ENCODE data around the gene HOXD9. TPM values are rescaled to one million over a fixed set of nuclear protein-coding genes. Genes with fewer than 3 reads are reported as not detected.

The HOXD9 gene
- total and polyA plus RNA-seq, 2 donors (not counting 3 experiments of a cell fraction or from before 2014, with no cell fraction given), result 1.9 to 3.5 TPM

DNA sequence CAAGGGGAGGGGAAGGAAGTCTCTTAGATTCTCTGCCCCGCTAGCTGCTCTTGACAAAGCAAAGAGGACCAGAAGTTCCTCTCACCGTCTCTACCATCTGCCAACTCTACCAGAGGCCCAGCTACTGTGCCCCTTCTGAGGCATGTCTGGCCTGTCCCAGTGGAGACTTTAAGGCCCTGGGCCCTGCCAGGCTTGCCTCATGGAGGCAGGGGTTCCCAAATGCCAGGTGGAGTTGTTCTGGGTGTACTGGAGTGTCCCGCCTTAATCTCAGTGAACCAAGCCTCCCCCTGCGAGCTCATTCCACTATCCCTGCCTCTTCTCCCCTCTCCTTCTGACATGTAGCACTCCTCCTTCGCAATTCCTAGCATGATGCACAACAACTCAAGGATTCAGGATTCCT, 20.7 kb upstream of the HOXD9 start:
- CTCF ChIA-PET, result interaction anchor here (1.4 to 2.4 kb wide), 3 partner anchors 9 to 1047 kb away, joined by 3 to 13 read pairs (median 4); no protein-coding TSS in a partner anchor
- H3K27me3 ChIP-seq (ENCODE audit: control insufficient read depth in 2 of 2, insufficient read depth in 2 of 2, low read length in 2 of 2), result peaks cover 94 to 98% of the 10 kb centered on the region in 2 experiments

More for the DNA sequence above, 20.7 kb upstream of the HOXD9 start:
- Histone ChIP-seq H3K36me3 (ENCODE audit: control insufficient read depth in 2 of 2, extremely low read depth in 1 of 2, insufficient read depth in 2 of 2, low read length in 2 of 2) (no peaks in the 10 kb centered on the region), H2AFZ (ENCODE audit: low read depth, low read length) (no peak overlapping the region), H3K9me3 (replicated peaks; ENCODE audit: control insufficient read depth, insufficient read depth, low read length) (no peaks in the 10 kb centered on the region), H3K4me1 (ENCODE audit: control insufficient read depth, extremely low read depth, insufficient read depth, low read length) (peaks cover 4% of the 10 kb centered on the region), H3K4me3 (replicated peaks in 1 of 3; ENCODE audit: insufficient read depth in 1 of 3, low read depth in 1 of 3, low read length in 3 of 3) (no peak overlapping the region), H3K4me2 (ENCODE audit: insufficient read depth, low read length) (no peak overlapping the region), H3K79me2 (ENCODE audit: control insufficient read depth, insufficient read depth, low read length) (no peaks in the 10 kb centered on the region), H3K9me1 (replicated peaks; ENCODE audit: control insufficient read depth, extremely low read depth, insufficient read depth, low read length) (no peaks in the 10 kb centered on the region), H4K20me1 (replicated peaks; ENCODE audit: control insufficient read depth, extremely low read depth, insufficient read depth, low read length) (no peaks in the 10 kb centered on the region), H3K27ac (ENCODE audit: insufficient read depth, low read depth, low read length) (no peak overlapping the region), H3K9ac (replicated peaks; ENCODE audit: extremely low read depth, insufficient read depth, low read length) (no peak overlapping the region)
- POLR2A ChIA-PET, result no interaction called here
- intact Hi-C loops (cut with micrococcal nuclease), result no loop called here
- dilution Hi-C loops (cut with MboI; ENCODE audit: extremely low pct_ligation_motif_present, low sequenced_read_pairs), result no loop called here
- BruUV-seq (replicated peaks), result no TSS peak
- TF ChIP-seq, protein P1, sequence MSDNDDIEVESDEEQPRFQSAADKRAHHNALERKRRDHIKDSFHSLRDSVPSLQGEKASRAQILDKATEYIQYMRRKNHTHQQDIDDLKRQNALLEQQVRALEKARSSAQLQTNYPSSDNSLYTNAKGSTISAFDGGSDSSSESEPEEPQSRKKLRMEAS (IDR thresholded peaks at IDR 0.05; ENCODE audit: insufficient read depth, insufficient read length), result no peak
- TF ChIP-seq, protein P2, sequence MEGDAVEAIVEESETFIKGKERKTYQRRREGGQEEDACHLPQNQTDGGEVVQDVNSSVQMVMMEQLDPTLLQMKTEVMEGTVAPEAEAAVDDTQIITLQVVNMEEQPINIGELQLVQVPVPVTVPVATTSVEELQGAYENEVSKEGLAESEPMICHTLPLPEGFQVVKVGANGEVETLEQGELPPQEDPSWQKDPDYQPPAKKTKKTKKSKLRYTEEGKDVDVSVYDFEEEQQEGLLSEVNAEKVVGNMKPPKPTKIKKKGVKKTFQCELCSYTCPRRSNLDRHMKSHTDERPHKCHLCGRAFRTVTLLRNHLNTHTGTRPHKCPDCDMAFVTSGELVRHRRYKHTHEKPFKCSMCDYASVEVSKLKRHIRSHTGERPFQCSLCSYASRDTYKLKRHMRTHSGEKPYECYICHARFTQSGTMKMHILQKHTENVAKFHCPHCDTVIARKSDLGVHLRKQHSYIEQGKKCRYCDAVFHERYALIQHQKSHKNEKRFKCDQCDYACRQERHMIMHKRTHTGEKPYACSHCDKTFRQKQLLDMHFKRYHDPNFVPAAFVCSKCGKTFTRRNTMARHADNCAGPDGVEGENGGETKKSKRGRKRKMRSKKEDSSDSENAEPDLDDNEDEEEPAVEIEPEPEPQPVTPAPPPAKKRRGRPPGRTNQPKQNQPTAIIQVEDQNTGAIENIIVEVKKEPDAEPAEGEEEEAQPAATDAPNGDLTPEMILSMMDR (IDR thresholded peaks at IDR 0.05; ENCODE audit: extremely low read depth in 1 of 2, insufficient read depth in 1 of 2, low read depth in 1 of 2, low read length in 2 of 2), result no peak
- TF ChIP-seq JUN (IDR thresholded peaks at IDR 0.05; ENCODE audit: borderline replicate concordance, insufficient read depth, insufficient read length, low read depth) (no peak), MYC (IDR thresholded peaks at IDR 0.05; ENCODE audit: low read depth, low read length) (no peak), GATA2 (IDR thresholded peaks at IDR 0.05; ENCODE audit: insufficient read depth, insufficient read length, low read depth, low read length) (no peak), POLR2AphosphoS5 (IDR thresholded peaks at IDR 0.05; ENCODE audit: insufficient read depth, low read depth, low read length) (no peak), FOS (IDR thresholded peaks at IDR 0.05; ENCODE audit: borderline replicate concordance, insufficient read depth, low read length) (no peak), EZH2 (IDR thresholded peaks at IDR 0.05; ENCODE audit: borderline replicate concordance, low read depth, low read length, severe bottlenecking) (no peak), POLR2A (IDR thresholded peaks at IDR 0.05; ENCODE audit: low read depth, low read length) (no peak)
- DNase-seq (ENCODE audit: low read depth, low spot score) (no peak), FAIRE-seq (no peak)

All from endothelial cell of umbilical vein (primary cell).